Skeletal muscle tissue (tissue), 4 donors: ENCODE measurements around the gene ZNF208. TPM values are rescaled to one million over a fixed set of nuclear protein-coding genes. Genes with fewer than 3 reads are reported as not detected.

Experiments used
- H3K27ac ChIP-seq: one replicate; pipeline ENCODE4 v1.7.0; 2013; ENCODE audit warnings: mild to moderate bottlenecking, low read depth, low read length, inconsistent platforms
- H3K27me3 ChIP-seq, 3 donors: one replicate each; pipeline ENCODE4 v1.7.0; 2013; ENCODE audit warnings: low read length in 3 of 3; ENCODE audit not compliant: control insufficient read depth in 3 of 3, insufficient read depth in 3 of 3
- H3K36me3 ChIP-seq, 3 donors: one replicate each; pipeline ENCODE4 v1.7.0; 2013; ENCODE audit warnings: low read length in 3 of 3; ENCODE audit not compliant: control insufficient read depth in 3 of 3, insufficient read depth in 3 of 3
- H3K4me1 ChIP-seq, 3 donors: one replicate each; pipeline ENCODE4 v1.7.0; 2013; ENCODE audit warnings: low read length in 3 of 3, mild to moderate bottlenecking in 3 of 3; ENCODE audit not compliant: control insufficient read depth in 3 of 3, insufficient read depth in 3 of 3
- H3K4me3 ChIP-seq, 3 donors: one replicate each; pipeline ENCODE4 v1.7.0; 2013; ENCODE audit warnings: low read length in 3 of 3
- H3K9ac ChIP-seq, 3 donors: one replicate each; pipeline ENCODE4 v1.7.0; 2013; ENCODE audit warnings: low read length in 3 of 3, mild to moderate bottlenecking in 3 of 3, moderate library complexity in 2 of 3, low read depth in 1 of 3
- H3K9me3 ChIP-seq, 3 donors: one replicate each; pipeline ENCODE4 v1.7.0; 2013; ENCODE audit warnings: low read length in 3 of 3; ENCODE audit not compliant: control insufficient read depth in 3 of 3
- total RNA-seq: library from RNA; depleted of rRNA; stranded (reverse); fragments of >200 nt; gene quantifications from one replicate; pipeline ENCODE4 v1.2.3, GENCODE V29; 2014
- donor health status: Osteomylitis.

ZNF208 gene
- total RNA-seq, 1 donor from 2014 or later, result 1.0 TPM

DNA sequence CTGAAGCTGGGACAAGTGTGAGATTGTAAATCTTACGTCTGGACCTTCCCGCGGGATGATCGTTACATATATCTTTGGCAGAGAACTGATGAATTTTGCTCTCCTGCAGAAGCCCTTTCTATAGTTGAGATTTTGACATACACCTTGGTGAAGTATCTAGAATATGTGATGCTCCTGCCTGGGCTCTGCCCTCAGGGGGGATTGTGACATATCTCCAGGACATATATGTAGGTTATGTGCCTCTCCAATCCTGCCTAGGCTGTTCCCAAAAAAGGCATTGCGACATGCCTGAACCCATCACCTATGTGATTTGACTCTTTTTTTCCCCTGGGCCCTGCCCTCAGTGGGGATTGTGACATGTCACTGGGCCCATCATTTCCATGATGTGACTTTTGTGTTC is 76.6 kb downstream of the ZNF208 start:
- Histone ChIP-seq H3K9me3 (peaks cover 0 to 8% (median 0%) of the 10 kb centered on the region in 3 donors), H3K36me3 (no peaks in the 10 kb centered on the region), H3K4me3 (no peak overlapping the region), H3K9ac (no peak overlapping the region), H3K27me3 (no peaks in the 10 kb centered on the region), H3K27ac (no peak overlapping the region), H3K4me1 (no peaks in the 10 kb centered on the region)

DNA sequence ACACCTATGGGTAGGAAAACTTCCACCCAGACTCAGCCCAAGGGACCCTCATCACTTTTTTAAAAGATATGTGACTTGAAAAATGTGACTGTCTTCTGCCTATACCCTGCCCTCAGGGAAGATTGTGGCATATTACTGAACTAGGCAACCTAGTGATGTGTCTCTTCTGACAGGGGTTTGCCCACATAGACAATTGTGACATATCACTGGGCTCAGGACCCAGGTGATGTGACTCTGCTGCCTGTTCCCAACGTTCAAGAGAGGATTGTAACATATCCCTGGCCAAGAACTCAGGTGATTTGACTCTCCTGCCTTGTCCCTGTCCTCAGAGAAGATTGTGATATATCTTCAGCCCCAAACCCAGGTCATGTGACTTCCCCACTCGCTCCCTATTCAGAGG is 88.5 kb downstream of the ZNF208 start:
- Histone ChIP-seq H3K4me3 (no peak overlapping the region), H3K4me1 (no peaks in the 10 kb centered on the region), H3K27me3 (no peaks in the 10 kb centered on the region), H3K9ac (no peak overlapping the region), H3K36me3 (no peaks in the 10 kb centered on the region), H3K9me3 (peaks cover 0 to 20% (median 0%) of the 10 kb centered on the region in 3 donors), H3K27ac (no peak overlapping the region)

- Histone ChIP-seq H3K36me3 (no peaks in the 10 kb centered on the region), H3K4me3 (no peak overlapping the region), H3K9ac (no peak overlapping the region), H3K4me1 (no peaks in the 10 kb centered on the region), H3K9me3 (peaks cover 0 to 20% (median 3%) of the 10 kb centered on the region in 3 donors), H3K27ac (no peak overlapping the region), H3K27me3 (no peaks in the 10 kb centered on the region)
These were observed 89.0 kb downstream of the ZNF208 start for GRCh38 chr19:21921691-21922180.

GRCh38 chr19:21915411-21915810 is 95.3 kb downstream of the ZNF208 start:
- H3K27me3 ChIP-seq, result no peaks in the 10 kb centered on the region
- no peaks in the 10 kb centered on the region for H3K36me3 ChIP-seq
- peaks cover 3 to 8% (median 6%) of the 10 kb centered on the region in 3 donors for H3K9me3 ChIP-seq
- peak overlapping the region in 1 of 3 donors; percentile 41 for H3K4me3 ChIP-seq
- no peaks in the 10 kb centered on the region for H3K4me1 ChIP-seq
- H3K9ac ChIP-seq, result no peak overlapping the region
- no peak overlapping the region for H3K27ac ChIP-seq

GRCh38 chr19:21912654-21913053 is 98.1 kb downstream of the ZNF208 start:
- Histone ChIP-seq H3K27me3 (no peaks in the 10 kb centered on the region), H3K9ac (no peak overlapping the region), H3K36me3 (no peaks in the 10 kb centered on the region), H3K27ac (no peak overlapping the region), H3K4me1 (no peaks in the 10 kb centered on the region), H3K4me3 (no peak overlapping the region), H3K9me3 (peaks cover 0 to 6% (median 3%) of the 10 kb centered on the region in 3 donors)

GRCh38 chr19:21910318-21910717 is 100.4 kb downstream of the ZNF208 start:
- Histone ChIP-seq H3K9me3 (peaks cover 0 to 4% (median 2%) of the 10 kb centered on the region in 3 donors), H3K4me1 (no peaks in the 10 kb centered on the region)

GRCh38 chr19:21908066-21908465 is 102.7 kb downstream of the ZNF208 start:
- no peak overlapping the region for H3K4me3 ChIP-seq
- peaks cover 0 to 2% (median 0%) of the 10 kb centered on the region in 3 donors for H3K9me3 ChIP-seq
- no peaks in the 10 kb centered on the region for H3K27me3 ChIP-seq
- H3K36me3 ChIP-seq, result no peaks in the 10 kb centered on the region
- no peak overlapping the region for H3K27ac ChIP-seq
- H3K9ac ChIP-seq, result no peak overlapping the region
- no peaks in the 10 kb centered on the region for H3K4me1 ChIP-seq

More at GRCh38 chr19:21910318-21910717, 100.4 kb downstream of the ZNF208 start:
- Histone ChIP-seq H3K27me3 (no peaks in the 10 kb centered on the region), H3K4me3 (no peak overlapping the region), H3K27ac (no peak overlapping the region), H3K36me3 (no peaks in the 10 kb centered on the region), H3K9ac (no peak overlapping the region)

DNA sequence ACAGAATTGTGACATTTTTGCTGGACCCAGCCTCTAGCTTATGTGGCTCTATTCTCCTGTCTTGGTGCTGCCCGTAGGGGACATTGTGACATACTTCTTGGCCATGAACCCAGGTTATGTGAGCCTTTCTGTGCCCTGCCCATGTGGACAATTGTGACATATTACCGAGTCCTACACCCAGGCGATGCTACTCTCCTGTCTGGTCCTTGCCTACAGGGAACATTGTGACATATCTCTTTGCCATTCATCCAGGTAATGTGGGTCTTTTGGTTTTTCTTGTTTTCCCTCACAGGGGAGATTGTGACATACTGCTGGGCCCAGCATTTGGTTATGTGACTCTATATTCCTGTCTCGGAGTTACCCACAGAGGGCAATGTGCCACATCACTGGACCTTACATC is 103.2 kb downstream of the ZNF208 start:
- peaks cover 0 to 2% (median 0%) of the 10 kb centered on the region in 3 donors for H3K9me3 ChIP-seq

GRCh38 chr19:21902571-21902970 is 108.2 kb downstream of the ZNF208 start:
- Histone ChIP-seq H3K4me3 (no peak overlapping the region), H3K36me3 (no peaks in the 10 kb centered on the region)

More for the DNA sequence above, 103.2 kb downstream of the ZNF208 start:
- Histone ChIP-seq H3K4me1 (no peaks in the 10 kb centered on the region), H3K27ac (no peak overlapping the region), H3K9ac (no peak overlapping the region), H3K36me3 (no peaks in the 10 kb centered on the region), H3K4me3 (no peak overlapping the region), H3K27me3 (no peaks in the 10 kb centered on the region)

GRCh38 chr19:21901861-21902260 is 108.9 kb downstream of the ZNF208 start:
- Histone ChIP-seq H3K27me3 (no peaks in the 10 kb centered on the region), H3K4me1 (no peaks in the 10 kb centered on the region), H3K9ac (no peak overlapping the region), H3K27ac (no peak overlapping the region), H3K4me3 (no peak overlapping the region), H3K9me3 (peaks cover 0 to 2% (median 0%) of the 10 kb centered on the region in 3 donors), H3K36me3 (no peaks in the 10 kb centered on the region)

More at GRCh38 chr19:21902571-21902970, 108.2 kb downstream of the ZNF208 start:
- Histone ChIP-seq H3K27ac (no peak overlapping the region), H3K9me3 (peaks cover 0 to 2% (median 0%) of the 10 kb centered on the region in 3 donors), H3K27me3 (no peaks in the 10 kb centered on the region), H3K4me1 (no peaks in the 10 kb centered on the region), H3K9ac (no peak overlapping the region)
